C1 segment of cervical spinal cord (tissue), 14 donors: ENCODE results near the gene ZNF407.
"Not testable (repeated sequence)": the region's sequence is repeated elsewhere in the genome, so short reads cannot be mapped to it uniquely, and the experiment has no call there.

ENCODE experiments used
- DNase-seq, 14 donors: peaks; one replicate each; lab custom pipeline; 2025; lab: John Stamatoyannopoulos, UW

ZNF407 gene

DNA sequence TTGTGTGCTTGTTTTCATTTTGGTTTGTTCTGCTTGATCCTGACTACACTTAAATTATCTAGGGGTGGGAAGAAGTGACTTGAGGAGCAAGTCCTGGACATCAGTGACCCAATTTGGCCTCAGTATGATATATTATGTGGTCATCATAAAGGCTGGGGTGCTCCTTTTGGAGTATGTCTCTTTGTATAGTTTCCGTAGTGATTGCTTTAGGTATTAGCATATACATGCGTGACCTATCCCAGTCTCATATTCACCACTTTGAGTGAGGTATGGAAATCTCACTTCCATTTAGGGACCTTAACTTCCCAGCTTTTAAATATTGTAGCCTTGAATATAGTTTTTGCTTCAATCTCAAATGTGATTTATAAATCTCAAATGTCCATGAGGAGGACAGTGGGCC, 370.3 kb downstream of the ZNF407 start:
- no peak for DNase-seq

- not testable (repeated sequence) for DNase-seq
These were observed 373.7 kb downstream of the ZNF407 start for GRCh38 chr18:74971358-74971757.

DNA sequence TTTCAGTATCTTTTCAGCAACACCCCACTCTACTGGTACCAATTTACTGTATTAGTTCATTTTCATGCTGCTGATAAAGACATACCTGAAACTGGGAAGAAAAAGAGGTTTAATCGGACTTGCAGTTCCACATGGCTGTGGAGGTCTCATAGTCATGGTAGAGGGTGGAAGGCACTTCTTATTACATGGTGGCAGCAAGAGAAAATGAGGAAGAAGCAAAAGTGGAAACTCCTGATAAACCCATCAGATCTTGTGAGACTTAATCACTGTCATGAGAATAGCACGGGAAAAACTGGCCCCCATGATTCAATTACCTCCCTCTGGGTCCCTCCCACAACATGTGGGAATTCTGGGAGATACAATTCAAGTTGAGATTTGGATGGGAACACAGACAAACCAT, 374.1 kb downstream of the ZNF407 start:
- not testable (repeated sequence) for DNase-seq

DNA sequence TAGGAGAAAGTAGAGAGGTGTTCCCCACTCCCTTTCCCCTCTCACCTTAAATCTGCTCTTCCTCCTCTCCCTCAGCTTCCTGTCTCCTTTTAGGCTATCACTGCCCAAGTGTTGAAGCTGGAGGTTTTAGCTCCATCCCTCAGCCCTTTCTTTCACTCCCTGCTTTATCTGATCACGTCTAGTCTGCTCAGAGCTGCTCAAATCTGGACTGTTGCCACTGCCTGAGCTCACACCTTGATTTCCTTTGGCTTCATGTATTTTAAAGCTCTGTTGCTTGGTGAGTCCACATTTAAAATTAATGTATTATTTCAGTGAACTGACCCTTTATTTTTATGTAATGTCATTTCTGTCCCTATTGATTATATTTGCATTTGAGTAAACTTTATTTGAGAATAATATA, 374.7 kb downstream of the ZNF407 start:
- DNase-seq, result no peak

GRCh38 chr18:74975001-74975400, 377.3 kb downstream of the ZNF407 start:
- DNase-seq, result no peak

DNA sequence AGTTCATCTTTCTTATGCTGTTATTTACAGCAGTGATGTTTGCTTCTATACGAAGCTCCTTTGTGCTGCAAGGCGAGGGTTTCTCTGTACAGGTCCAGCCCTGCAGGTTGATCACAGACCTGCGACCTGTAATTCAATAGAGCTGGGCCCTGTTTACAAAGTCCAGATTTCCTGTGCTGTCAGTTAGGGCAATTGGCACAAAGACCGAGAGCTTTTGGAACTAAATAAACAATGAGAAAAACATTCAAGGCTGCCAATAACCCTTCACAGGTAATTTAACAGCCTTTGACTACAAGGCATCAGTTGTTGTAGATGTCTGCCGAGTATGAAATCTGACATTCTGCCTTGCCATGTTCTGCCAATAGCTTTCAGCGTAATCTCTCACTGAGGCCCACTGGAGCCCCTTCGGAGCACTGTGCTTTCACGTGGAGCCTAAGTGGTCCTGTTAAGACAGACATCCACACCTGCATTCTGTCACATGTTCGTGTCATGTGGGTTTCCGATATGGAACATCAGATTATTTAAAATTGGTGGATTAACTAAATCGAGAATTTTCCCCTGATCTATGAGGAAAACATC, 378.8 kb downstream of the ZNF407 start:
- peak in 1 of 14 donors; percentile 18 for DNase-seq

DNA sequence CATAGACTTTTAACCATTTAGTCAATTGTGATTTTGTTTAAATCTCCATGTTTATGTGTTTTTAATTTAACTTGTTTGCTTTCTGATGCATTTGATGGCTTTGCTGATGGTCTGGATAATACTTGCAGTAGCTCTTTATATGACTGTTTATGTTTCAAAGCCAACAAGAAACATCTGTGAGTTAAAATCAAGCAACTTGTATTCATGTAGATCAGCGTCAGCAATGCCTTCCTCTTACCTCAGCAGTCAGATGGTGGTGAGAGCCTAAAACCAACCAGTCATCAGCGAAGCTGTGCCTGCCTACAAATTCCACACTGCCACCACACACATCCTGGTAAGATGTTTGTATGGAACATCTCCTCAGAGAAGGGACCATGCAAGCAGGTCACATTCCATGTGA, 379.4 kb downstream of the ZNF407 start:
- DNase-seq, result no peak

DNA sequence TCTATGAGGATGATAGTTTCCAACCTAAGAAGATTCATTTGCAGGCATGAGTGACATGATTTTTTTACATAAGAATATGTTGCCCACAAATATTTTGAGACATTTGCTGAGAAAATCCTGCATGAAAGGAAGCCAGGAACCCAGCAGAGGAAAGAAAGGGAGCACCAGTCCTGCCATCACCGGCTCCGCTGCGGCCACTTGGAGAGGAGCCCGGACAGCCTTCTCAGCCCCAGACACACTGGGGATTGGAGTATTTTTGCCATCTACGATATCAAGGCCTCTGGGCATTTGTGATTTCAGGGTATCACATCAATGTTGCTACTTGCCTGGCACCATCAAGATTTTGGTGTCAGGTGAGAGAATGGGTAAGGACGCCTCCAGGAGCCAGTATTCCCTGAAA, 383.0 kb downstream of the ZNF407 start:
- DNase-seq, result peak in 7 of 14 donors; percentile 5 to 52 (median 15)

DNA sequence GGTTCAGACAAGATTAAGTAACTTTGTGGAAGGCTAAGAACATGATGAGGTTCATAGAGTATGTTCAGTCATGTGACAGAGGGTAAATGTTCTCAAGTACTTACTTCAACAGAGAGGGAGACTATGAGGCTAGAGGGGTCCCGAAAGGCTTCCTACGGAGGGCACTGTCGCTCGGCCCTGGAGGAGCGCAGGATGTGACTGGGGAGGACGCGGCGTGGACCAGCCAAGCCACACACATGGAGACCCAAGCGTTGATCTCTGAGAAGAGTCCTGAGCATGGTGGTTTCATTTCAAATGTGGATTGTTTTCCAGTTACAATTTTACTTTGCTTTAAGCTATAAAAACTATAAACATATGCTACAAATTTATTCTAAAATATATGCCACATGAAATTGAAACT, 383.8 kb downstream of the ZNF407 start:
- no peak for DNase-seq

- DNase-seq, result no peak
These were observed 385.4 kb downstream of the ZNF407 start for GRCh38 chr18:74982946-74983635.

- DNase-seq, result no peak
These were observed 391.5 kb downstream of the ZNF407 start for GRCh38 chr18:74989134-74989533.

GRCh38 chr18:74990563-74991081, 393.0 kb downstream of the ZNF407 start:
- no peak for DNase-seq

DNA sequence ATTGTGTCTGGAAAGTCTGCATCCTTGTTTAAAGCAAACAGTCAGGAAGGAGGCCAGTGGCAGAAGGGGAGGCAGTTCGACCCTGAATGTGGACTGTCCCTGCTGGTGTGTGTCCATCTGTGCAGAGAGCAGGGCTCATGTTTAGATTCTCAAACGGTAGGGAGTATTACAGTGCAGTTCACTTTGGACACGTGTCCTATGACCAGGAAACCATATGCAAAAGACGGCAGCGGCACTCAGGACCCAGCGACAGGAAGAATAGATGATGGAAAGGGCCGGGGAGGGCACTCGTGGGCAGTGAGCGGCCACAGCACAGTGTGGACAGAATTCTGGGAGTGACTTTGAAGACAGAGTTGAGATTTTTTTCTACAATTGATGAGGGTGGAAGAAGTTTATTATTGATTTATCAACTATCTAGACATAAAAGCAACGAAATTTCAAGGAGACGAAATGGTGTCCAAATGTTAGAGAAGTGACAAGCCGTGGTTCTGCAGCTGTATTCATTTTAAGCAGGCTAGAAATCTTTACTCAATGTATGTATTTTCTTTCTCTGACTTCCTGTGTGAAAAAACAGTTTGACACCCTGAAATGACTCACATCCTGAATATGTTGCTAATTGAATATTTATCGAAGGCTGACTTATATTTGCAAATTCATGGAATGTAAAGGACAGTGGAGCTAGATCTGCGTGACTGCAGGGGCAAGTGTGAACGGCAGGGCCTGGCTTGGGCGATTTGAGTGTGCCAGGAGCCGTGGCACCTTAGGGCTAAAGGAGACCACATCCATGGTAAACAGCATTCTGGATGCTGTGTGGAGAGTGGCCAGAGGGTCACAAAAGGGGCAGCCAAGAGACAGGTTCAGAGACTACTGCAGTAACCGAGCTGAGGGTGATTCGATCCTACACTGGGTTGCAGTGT, 397.1 kb downstream of the ZNF407 start:
- DNase-seq, result no peak

GRCh38 chr18:74995419-74995736, 397.7 kb downstream of the ZNF407 start:
- no peak for DNase-seq

DNA sequence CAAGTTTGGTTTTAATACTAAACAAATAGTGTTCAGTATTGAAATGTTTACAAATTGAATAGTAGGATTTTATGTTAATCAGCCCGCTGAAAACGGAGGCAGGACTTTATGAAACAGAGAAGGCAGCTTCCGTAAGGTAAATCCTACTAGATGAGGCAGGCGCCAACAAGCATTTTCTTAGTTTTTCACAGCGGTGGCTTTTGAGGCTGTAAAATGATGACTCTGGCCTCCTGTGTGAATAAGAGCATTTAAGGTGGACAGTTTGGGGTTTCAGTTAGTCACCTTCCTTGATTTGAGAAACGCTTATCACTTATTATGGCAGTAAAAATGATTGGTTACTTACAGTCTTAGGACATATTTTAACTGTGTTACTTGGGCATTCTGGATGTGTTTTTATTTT, 398.4 kb downstream of the ZNF407 start:
- DNase-seq, result no peak

DNA sequence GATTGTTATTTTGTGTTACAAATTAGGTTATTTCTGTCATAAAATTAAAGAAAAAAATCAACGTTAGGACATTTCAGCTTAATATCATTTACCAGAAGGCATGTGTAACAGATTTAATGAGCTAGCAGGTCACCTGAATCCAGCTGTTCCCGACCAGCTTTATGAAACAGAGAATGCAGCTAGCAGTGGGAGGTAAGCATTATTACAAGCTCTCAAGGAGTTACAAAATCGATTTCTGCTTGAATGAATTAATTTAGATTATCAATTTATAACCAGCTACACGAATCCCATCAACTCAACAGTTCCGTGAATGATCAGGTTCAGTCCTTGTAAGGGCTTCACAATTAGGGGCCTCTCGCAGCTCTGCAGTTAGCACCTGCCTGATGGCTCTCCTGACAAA, 399.3 kb downstream of the ZNF407 start:
- DNase-seq, result no peak

DNA sequence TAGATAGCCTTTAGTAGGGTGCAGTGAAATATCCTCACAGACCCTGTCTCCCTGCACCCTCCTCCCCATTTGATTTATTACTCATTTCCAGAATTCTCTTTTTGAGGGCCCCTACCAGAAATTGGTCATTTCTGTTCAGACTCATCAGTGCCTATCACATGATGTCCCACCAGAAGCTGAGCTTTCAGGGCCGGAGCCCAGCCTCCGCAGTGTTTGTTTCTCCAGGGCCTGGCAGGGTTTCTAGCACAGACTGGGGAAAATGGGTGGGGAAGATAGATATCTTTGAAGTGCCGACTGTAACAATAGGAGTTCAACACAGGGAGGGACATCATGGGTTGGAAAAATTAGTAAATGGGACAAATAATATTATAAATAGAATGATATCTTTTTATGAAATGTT, 403.2 kb downstream of the ZNF407 start:
- DNase-seq, result no peak

DNA sequence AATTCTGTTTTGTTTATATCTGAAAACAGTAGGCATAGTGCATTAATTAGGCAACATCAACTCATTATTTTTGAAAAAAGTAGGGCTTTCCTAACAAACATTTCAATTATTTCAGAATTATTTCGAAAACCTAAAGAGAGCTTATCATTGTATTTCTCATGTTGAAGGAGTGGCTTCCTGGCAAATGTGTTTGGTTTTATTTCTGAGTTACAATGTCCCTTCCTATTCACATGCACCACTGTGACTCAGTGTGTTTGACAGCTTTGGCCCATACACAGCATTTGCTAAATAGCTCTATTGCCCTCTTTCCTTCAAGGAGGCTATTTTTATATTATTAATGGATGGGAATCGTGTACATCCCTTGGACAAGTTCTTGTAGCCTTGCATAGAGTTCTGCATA, 405.4 kb downstream of the ZNF407 start:
- DNase-seq, result no peak

DNA sequence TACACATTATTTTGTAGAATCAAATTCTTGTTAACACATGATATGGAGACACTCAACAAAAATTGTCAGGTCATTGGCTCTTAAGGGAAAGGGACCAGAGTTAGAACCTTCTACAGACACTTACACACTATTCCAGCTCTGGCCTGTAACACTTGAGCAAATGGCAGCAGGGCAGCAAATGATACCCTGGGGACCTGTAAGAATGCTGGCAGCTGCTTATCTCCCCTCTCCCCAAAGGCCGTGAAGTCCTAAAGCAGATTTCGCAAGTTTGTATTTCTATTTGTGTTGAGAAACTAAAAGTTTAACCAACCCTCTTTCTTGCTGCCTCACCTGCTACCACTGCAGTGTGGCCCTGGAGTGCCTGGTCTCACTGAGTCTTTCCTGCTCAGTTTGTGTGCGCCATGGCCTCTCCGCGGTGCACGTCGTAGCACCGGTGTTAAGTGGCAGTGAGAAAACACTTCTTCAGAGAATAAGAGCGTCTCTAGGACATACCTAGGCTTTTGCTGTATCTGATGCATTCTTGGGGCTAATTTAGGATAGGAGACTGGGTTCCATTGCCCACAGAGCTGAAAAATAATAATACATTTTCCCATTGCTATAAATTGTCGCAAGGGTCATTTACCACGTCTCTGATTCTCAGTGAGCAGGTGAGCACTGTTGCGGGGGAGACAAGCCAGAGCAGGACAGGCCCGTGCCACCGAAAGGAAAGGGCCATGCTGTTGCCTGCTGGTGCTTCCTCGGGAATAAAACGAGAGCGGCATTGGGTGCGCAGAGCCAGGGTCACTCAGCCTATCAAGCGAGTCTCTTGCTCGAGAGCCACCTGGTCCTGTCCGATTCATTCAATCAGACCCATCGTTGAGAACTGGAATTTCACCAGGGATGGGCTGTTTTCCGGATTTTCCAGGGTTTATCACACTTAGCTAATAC, 406.4 kb downstream of the ZNF407 start:
- DNase-seq, result no peak

- DNase-seq, result no peak
These were observed 408.0 kb downstream of the ZNF407 start for GRCh38 chr18:75005626-75006025.

DNA sequence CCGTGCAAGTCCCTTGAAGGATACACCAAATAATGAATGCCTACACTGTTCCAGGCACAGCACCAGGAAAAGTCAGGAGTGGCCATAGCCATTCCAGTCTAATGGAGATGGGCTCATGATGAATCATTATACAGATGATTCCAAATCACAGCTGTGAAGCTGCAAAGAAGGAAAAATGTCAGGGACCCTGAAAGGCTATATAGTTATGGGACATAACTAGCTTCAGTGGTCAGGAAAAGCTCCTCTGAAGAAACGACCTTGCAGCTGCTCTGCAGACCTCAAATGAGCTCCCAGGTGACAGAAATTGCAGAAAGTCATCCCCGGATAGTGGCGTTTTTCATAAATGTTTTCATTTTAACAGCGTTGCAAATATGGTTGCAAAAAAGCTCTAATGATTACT, 410.5 kb downstream of the ZNF407 start:
- no peak for DNase-seq
